HG03045 (cell line): ENCODE data around the gene CDH26.

ENCODE experiments used
- ATAC-seq: cut with Tn5 transposase; IDR thresholded peaks from one replicate; pipeline ENCODE4 v1.9.1; 2021; ENCODE audit warnings: mild to moderate bottlenecking, moderate library complexity; ENCODE audit not compliant: unreplicated experiment

CDH26 gene

DNA sequence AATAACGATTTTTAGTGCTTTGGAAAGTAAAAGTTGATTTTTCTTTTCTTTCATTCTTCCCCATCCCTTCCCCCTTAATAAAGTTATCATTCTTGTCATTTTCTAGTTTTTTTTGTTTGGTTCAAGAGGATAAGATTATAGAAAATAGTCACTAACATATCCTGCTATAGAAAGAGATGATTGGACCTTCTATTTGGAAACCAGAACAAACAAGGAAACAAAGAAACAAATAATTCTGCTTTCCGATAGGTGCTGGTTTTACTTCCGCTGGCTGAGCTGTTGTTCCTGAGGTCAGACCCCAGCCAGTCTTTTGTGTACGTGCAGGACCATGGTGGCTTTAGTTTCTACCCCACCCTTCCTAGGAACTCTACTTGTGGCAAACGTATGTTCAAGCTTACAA is at the start of gene CDH26:
Gene CDH26 (plus strand): TSS at position 301 of the 400 bp plus-strand sequence. CDS start 304 bp downstream, outside the sequence.
- no peak for ATAC-seq

DNA sequence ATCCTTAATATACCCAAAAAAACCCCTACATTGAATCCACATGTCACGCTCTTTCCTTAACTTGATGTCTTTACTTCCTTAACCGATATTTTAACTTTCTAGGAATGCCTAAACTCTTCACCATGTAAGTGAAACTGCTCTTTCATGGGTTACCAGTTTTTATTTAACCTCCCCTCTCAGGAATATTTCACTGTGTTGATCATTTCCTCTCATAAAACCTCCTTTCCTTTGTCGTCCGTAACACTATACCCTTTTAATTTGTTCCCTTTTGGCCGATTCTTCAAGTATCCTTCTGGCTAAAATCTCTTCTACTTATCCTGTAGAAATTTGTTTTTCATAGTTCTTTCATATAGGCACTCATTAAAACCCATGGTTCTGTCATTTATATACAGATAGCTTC is 49.4 kb upstream of the CDH26 start:
- no peak for ATAC-seq

GRCh38 chr20:59911041-59911440 is 47.2 kb upstream of the CDH26 start:
- ATAC-seq, result no peak

- ATAC-seq, result no peak
Measured at GRCh38 chr20:59912609-59913008, 45.6 kb upstream of the CDH26 start.

- ATAC-seq, result no peak
Measured at GRCh38 chr20:59920944-59921343, 37.3 kb upstream of the CDH26 start.

- no peak for ATAC-seq
Measured at GRCh38 chr20:59923514-59923913, 34.7 kb upstream of the CDH26 start.

- no peak for ATAC-seq
Measured at GRCh38 chr20:59925359-59925758, 32.9 kb upstream of the CDH26 start.

- no peak for ATAC-seq
Measured at GRCh38 chr20:59925899-59926298, 32.3 kb upstream of the CDH26 start.

GRCh38 chr20:59931511-59932312 is 26.5 kb upstream of the CDH26 start:
- ATAC-seq, result no peak

GRCh38 chr20:59932616-59933295 is 25.5 kb upstream of the CDH26 start:
- no peak for ATAC-seq

DNA sequence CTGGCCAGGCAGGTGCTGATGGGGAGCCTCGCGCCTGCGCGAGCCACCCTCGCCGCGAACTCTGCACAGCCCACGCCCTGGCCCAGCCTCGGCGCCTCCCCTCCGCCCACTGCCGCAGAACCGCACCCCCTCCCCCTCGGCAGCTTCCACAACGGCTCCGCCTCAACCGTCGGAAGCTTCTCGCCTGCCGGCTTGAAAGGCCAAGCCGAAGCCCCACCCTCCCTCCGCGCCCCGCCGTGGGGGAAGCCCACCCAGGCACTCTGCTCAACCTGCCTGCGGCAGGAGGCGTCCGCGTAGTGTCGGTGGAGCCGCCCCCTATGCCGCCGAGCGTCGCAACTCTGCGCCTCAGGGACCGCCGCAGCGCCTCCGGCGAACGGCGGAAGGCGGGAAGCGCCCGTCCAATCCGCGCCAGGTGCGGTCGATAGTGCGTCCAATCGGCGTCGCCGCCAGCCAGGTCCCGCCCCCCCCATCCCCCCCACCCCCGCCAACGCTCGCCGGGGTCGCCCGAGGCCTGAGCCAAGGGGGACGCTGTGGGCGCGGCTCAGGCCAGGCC is 24.9 kb upstream of the CDH26 start, which contains the start of gene SYCP2:
Gene SYCP2 (minus strand): TSS at position 342 of the 553 bp plus-strand sequence. CDS start 11,224 bp downstream, outside the sequence.
- peak; percentile 54 for ATAC-seq

DNA sequence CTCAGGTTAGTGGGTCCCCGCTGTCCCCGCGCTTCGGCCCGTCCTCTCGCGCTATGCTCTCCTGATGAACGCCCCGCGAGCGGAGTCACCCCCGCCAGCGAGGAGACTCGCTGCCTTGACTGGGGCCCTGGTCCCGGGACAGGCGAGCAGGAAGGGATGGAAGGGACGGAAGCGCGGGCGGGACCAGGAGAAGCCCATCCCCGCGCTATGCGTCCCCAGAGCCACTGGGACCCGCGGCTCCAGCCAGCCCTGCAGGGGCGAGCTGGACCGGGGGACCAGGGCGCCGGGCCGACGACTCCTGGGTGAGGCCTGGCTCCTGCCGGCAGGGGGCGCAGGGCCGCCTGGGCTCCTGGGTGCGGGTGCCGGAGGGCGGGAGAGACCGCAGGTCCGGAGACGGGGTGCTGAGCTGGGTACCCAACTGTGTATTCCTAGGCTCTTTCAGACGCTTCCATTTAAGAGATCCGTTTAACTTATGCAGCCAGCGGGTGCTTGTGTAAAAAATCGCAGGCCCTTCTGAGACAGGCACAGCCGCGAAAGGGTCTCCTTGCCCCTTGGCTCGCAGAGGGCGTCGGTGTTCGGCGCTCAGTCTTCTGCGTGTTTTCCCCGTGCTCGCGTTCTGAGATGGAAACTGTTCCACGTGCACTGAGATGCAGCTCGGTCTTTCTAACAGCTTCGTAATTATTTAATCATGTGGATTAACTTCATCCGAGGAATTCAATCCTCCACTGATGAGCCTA is 24.2 kb upstream of the CDH26 start:
- ATAC-seq, result peak; percentile 92

- no peak for ATAC-seq
Measured at GRCh38 chr20:59935457-59936185, 22.6 kb upstream of the CDH26 start.

GRCh38 chr20:59936409-59936808 is 21.8 kb upstream of the CDH26 start:
- ATAC-seq, result no peak

DNA sequence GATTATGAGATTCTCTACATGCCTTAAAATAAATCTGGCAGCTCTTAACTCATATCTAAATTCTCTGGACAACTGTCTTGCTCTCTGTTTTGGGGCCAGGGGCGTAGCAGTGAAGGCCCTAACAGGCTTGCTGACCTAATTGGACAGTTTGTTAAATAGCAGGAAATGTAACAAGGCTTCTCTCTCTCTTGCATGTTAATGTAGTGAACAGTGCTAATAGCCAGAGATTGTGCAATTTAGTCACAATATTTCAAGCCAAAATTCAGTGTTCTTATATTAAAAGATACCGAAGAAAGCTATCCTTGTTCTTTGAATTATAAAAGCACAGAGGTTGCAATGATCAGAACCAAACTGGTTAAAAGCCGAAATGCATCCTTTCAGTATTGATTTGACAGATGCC is 21.1 kb upstream of the CDH26 start:
- no peak for ATAC-seq

DNA sequence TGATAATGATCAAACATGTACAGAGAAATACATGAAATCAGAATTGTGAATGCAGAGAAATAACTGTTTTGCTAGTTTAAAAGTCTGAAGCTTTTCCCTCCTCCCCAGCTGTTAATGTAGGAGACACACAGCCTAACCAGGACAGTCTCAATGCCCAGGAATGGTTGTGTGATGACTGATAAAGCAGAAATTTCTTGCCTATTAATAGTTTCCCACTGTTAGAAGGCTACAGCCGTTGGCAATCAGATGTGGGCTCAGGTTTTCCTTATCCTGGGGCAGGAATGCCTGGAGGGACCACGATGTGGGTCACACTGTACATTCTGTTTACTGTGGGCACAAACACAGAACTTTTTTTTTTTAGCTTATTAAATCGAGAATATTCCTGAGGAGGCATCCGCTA is 20.0 kb upstream of the CDH26 start:
- no peak for ATAC-seq

DNA sequence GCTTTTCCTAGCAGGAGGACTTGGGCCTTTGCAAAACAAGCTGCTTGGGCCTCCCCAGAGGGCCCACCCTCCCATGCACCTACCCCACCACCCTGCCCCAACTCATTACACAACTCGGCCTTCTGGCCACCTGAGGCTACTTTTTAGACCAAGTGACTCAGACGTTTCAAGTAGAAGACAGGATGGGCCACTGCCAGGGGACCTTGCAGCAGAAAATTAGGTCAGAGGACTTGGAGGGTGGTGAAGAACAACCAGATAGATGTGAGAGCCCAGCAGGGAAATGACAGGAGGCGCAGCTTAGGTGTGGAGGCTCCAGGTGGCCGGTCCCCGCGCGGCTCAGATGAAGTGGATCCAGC is 19.5 kb upstream of the CDH26 start:
- ATAC-seq, result no peak

GRCh38 chr20:59939052-59939878 is 19.0 kb upstream of the CDH26 start:
- peak; percentile 3 for ATAC-seq

GRCh38 chr20:59939879-59940128 is 18.4 kb upstream of the CDH26 start:
- peak; percentile 40 for ATAC-seq
